GM13976 (cell line): ENCODE measurements around the gene TFAP2E.
"Not testable (repeated sequence)": the region's sequence is repeated elsewhere in the genome, so short reads cannot be mapped to it uniquely, and the experiment has no call there.

Experiments used
- DNase-seq: peaks from one replicate; pipeline ENCODE4 v3.0.0; 2012; ENCODE audit warnings: low spot score
- in situ Hi-C: fragments of 300-500 bp; cut with MboI; formaldehyde crosslinking; loops from one replicate; pipeline ENCODE4 v1.12.0; 2022; ENCODE audit warnings: low sequenced_read_pairs, mixed read lengths, inconsistent platforms; ENCODE audit not compliant: unreplicated experiment
- TF ChIP-seq, protein P1 (sequence below): IDR thresholded peaks from 2 replicates; pipeline ENCODE4 v1.5.1; 2012; ENCODE audit warnings: borderline replicate concordance, mild to moderate bottlenecking; ENCODE audit not compliant: insufficient read depth; ENCODE audit errors: extremely low read depth, missing control alignments, control extremely low read depth

The TFAP2E gene

DNA sequence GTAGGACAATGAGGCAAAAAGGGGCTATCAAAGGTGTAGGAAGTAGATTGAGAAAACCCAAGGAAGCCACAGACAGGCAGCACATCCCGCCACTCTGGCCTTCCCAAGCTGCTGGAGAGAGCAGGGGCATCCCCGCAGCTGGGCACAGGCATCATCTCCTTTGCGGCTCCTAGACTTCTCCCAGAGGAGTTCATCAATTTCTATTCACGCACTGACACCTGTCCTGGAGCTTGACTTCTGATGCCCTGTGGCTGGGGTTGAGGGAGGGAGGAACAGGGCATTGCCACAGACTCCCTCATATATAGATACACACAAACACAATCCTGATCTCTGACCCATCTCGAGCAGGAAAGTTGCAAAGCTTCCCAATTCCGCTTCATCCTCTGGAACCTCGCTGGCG lies 1.9 kb upstream of the TFAP2E start:
- TF ChIP-seq, protein P1, sequence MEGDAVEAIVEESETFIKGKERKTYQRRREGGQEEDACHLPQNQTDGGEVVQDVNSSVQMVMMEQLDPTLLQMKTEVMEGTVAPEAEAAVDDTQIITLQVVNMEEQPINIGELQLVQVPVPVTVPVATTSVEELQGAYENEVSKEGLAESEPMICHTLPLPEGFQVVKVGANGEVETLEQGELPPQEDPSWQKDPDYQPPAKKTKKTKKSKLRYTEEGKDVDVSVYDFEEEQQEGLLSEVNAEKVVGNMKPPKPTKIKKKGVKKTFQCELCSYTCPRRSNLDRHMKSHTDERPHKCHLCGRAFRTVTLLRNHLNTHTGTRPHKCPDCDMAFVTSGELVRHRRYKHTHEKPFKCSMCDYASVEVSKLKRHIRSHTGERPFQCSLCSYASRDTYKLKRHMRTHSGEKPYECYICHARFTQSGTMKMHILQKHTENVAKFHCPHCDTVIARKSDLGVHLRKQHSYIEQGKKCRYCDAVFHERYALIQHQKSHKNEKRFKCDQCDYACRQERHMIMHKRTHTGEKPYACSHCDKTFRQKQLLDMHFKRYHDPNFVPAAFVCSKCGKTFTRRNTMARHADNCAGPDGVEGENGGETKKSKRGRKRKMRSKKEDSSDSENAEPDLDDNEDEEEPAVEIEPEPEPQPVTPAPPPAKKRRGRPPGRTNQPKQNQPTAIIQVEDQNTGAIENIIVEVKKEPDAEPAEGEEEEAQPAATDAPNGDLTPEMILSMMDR, result no peak
- in situ Hi-C loops, result no loop called here
- no peak for DNase-seq

DNA sequence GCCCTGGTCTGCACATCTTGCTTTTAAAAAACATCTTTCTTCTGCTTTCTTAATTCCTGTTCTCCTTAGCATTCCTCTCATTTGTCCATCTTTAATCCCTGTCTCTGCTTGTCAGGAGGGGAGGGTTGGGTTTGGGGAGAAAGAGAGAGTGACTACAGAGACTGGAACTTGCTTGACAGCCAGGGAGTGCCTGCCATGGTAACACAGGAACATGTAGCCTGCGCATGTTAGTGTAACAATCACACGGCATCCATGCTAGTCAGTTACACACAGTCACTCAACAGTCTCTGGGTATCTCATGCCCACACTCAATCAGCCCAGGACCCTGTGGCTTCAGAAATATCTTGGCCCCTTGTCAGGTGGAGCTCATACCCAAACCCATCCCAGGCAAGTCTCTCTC lies 818 bp upstream of the TFAP2E start:
- no peak for DNase-seq
- in situ Hi-C loops, result no loop called here
- TF ChIP-seq, protein P1, result no peak

DNA sequence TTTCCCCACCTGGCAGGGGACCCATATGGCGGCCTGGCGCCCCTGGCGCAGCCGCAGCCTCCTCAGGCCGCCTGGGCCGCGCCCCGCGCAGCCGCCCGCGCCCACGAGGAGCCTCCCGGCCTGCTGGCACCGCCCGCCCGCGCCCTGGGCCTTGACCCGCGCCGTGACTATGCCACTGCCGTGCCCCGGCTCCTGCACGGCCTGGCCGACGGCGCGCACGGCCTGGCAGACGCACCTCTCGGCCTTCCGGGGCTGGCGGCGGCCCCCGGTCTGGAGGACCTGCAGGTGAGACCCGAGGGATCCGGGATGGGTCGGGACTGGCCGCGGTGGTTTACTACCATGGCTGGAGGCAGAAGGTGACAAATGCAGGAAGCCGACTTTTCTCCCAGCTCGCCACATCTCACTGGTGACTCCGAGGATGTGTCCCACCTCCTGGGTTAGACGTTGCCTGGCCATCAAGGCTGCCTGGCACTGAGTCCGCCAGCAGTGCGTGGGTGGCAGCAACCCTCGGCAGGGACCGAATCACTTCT lies 1.1 kb downstream of the TFAP2E start:
- DNase-seq, result no peak
- TF ChIP-seq, protein P1, result no peak
- in situ Hi-C loops, result no loop called here

DNA sequence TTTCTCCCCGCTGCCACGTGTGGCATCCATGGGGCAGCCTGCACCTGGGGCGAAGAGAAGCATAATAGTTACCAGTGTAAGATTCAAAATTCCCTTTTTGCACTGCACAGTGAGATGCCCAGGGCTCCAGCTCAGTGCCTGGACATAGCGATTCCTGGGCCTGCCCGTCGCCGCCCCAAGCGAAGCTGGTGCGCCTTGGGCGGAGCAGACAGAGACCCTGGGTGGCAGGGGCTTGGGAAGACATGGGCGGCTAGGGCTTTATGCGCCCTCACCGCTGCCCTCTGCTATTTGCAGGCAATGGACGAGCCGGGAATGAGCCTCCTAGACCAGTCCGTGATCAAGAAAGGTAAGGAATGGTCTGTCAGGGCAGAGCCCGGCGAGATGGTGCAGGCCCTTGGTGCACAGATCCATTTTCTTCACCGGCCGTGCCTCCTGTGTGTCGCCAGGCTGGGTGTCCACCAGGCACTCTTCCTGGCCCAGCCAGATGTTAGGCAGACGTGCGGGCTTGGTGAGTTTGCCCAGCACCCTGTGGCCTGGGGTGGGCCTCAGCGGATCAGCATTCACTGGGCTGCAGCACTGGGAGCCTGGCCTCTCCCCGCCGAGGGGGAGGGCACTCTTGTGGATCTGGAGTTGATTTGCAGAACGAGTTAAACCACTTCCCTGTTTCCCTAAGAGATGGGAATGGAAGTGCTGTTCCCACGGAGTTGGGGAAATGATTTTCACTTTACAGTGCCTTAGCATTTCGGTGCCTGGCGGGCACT lies 1.7 kb downstream of the TFAP2E start:
- no peak for DNase-seq
- TF ChIP-seq, protein P1, result no peak
- in situ Hi-C loops, result no loop called here

DNA sequence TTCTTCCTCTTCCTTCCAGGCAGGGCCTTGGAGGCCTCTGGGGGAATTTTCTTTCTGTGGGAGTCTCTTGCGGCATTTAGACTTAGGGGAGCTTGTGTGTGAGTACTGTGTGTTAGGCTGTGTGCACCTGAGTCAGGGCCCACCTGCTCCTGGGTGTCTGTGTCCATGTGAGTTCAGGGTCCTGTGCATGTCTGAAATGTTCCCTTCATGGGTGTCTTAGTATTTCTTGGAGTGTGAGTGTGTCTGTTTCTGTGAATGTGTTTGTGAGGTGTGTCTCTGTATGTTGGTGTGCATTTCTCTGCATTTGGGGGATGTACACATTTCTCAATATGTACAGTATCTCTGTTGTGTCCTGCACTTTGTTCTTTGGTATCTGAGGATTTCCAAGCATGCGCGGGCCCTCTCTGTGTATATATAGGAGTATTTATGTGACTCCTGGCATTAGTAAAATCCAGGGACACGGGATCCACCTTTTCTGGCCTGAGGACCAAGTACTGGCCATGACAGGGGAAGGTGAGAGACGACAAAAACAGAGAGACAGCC lies 2.4 kb downstream of the TFAP2E start:
- DNase-seq, result no peak
- TF ChIP-seq, protein P1, result no peak
- in situ Hi-C loops, result no loop called here

DNA sequence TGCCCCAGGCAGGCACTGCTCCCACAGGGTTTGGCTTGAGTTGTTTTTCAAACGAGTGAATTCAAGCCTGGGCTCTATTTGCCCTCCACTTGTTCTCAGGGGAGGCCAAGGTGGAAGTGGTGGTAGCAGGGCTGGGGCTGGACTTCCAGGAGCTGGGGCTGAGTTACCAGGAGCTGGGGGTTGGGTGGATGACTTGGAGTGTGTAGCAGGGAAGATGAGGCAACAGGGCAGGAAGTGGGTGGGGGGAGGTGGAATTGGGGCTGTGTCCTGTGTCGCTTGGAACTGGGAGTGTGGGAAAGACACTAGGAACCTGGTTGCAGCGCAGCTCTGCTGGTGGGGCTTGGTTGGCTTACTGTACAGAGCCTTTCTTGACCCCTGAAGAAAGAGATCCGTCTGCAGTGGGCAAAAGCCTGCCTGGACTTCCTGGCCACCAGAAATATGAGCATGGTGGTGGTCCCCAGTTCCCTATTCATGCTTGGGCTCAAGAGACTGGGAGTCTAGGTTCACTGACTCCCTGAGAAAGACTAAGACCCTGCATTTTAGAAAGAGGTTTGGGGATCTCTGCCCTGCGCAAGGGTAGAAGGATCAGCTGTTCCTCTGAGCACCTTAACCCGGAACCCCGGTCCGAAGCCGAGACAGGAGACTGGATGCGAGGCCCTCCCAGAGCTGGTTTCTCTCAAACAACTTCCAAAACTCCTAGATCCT lies 3.1 kb downstream of the TFAP2E start:
- TF ChIP-seq, protein P1, result no peak
- in situ Hi-C loops, result no loop called here
- no peak for DNase-seq

DNA sequence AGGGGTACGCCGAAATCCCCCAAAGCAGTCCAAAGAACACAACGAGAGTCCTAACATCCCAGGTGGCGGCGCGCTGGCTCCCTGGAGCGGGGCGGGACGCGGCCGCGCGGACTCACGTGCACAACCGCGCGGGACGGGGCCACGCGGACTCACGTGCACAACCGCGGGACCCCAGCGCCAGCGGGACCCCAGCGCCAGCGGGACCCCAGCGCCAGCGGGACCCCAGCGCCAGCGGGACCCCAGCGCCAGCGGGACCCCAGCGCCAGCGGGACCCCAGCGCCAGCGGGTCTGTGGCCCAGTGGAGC lies 3.6 kb downstream of the TFAP2E start:
- in situ Hi-C loops, DNase-seq: not testable (repeated sequence)
